A673 (cell line): ENCODE measurements around the gene ALG6.

Experiments used
- EZH2 ChIP-seq: fragments of 200-600 bp; sonication (generic); IDR thresholded peaks from 2 replicates; pipeline ENCODE4 v1.6.1; 2017; ENCODE audit warnings: borderline replicate concordance, low read depth, mild to moderate bottlenecking, mixed read lengths, antibody characterized with exemption, low read length; ENCODE audit not compliant: poor library complexity, severe bottlenecking
- TF ChIP-seq, protein P1 (sequence below): fragments of 300-800, 200-600 bp; sonication (generic); conservative IDR thresholded peaks from 2 replicates; pipeline ENCODE4 v1.5.1; 2017; ENCODE audit warnings: low read depth, mild to moderate bottlenecking, antibody characterized with exemption, low read length, moderate library complexity, mixed read lengths

DNA sequence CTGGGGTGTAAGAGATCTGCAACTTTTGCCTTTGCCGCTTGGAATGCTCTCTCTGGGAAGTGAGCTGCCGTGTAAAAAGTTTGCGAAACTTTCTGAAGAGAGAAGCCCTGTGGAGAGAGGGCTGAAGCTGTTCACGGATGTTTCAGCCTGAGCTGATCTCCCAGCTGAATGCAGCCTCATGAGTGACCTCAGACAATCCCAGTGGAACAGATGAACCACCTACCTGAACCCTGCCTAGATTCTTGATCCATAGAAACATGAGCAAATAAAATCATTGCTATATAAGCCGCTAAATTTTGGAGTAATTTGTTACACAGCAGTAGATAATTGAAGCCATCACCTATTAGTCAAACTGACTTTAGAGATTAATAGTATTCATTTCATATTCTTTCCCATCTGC, 4.4 kb upstream of the ALG6 start:
- TF ChIP-seq, protein P1, sequence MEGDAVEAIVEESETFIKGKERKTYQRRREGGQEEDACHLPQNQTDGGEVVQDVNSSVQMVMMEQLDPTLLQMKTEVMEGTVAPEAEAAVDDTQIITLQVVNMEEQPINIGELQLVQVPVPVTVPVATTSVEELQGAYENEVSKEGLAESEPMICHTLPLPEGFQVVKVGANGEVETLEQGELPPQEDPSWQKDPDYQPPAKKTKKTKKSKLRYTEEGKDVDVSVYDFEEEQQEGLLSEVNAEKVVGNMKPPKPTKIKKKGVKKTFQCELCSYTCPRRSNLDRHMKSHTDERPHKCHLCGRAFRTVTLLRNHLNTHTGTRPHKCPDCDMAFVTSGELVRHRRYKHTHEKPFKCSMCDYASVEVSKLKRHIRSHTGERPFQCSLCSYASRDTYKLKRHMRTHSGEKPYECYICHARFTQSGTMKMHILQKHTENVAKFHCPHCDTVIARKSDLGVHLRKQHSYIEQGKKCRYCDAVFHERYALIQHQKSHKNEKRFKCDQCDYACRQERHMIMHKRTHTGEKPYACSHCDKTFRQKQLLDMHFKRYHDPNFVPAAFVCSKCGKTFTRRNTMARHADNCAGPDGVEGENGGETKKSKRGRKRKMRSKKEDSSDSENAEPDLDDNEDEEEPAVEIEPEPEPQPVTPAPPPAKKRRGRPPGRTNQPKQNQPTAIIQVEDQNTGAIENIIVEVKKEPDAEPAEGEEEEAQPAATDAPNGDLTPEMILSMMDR: no peak
- TF ChIP-seq EZH2: no peak
